PC-9 (cell line): ENCODE results near the gene AQP12B. TPM values are rescaled to one million over a fixed set of nuclear protein-coding genes. Genes with fewer than 3 reads are reported as not detected.

Source experiments
- BruUV-seq: library from RNA; stranded (reverse); fragments of 400-500 nt; replicated peaks from 2 replicates; lab custom pipeline; 2021; lab: Mats Ljungman, UMichigan
- CTCF ChIA-PET: fragments of 300-600 bp; sonication (Branson Sonifier 250); formaldehyde crosslinking; loops from one replicate; lab custom pipeline; 2022; ENCODE audit warnings: antibody characterized with exemption; lab: Charles Lee
- POLR2A ChIA-PET: fragments of 300-600 bp; sonication (Branson Sonifier 250); formaldehyde crosslinking; loops from one replicate; lab custom pipeline; 2022; ENCODE audit warnings: antibody characterized with exemption; ENCODE audit not compliant: unreplicated experiment; lab: Charles Lee
- DNase-seq, 2 experiments: peaks; one replicate each; pipeline versions ENCODE4 v3.0.0 to v3.0.0-alpha.2; 2015 to 2022; ENCODE audit warnings: mixed read lengths in 1 of 2
- H2AFZ ChIP-seq: fragments of 200-600 bp; sonication (generic); 2 replicates; pipeline ENCODE4 v1.8.1; 2017; ENCODE audit warnings: antibody characterized with exemption
- H3F3A ChIP-seq: fragments of 200-600 bp; sonication (generic); 2 replicates; pipeline ENCODE4 v1.8.1; 2017; ENCODE audit warnings: antibody characterized with exemption, mild to moderate bottlenecking, low read depth; ENCODE audit not compliant: insufficient read depth
- H3K27ac ChIP-seq: fragments of 200-600 bp; sonication (generic); 2 replicates; pipeline ENCODE4 v1.6.1; 2016; ENCODE audit warnings: mixed run types
- H3K27me3 ChIP-seq: fragments of 200-600 bp; sonication (generic); 2 replicates; pipeline ENCODE4 v1.6.1; 2016; ENCODE audit warnings: low read depth, mixed run types; ENCODE audit not compliant: insufficient read depth
- H3K36me3 ChIP-seq: fragments of 200-600 bp; sonication (generic); 2 replicates; pipeline ENCODE4 v1.6.1; 2016; ENCODE audit warnings: low read depth, mixed run types
- H3K4me1 ChIP-seq: fragments of 200-600 bp; sonication (generic); replicated peaks from 2 replicates; pipeline ENCODE4 v1.6.1; 2016; ENCODE audit warnings: mixed run types; ENCODE audit not compliant: insufficient read depth
- H3K4me2 ChIP-seq: fragments of 200-600 bp; sonication (generic); 2 replicates; pipeline ENCODE4 v1.6.1; 2017; ENCODE audit warnings: mixed run types
- H3K4me3 ChIP-seq: fragments of 200-600 bp; sonication (generic); 2 replicates; pipeline ENCODE4 v1.6.1; 2016; ENCODE audit warnings: mixed run types
- H3K79me2 ChIP-seq: fragments of 200-600 bp; sonication (generic); 2 replicates; pipeline ENCODE4 v1.6.1; 2017; ENCODE audit warnings: low read depth, mixed run types
- H3K9me2 ChIP-seq: fragments of 200-600 bp; sonication (generic); 2 replicates; pipeline ENCODE4 v1.8.1; 2017; ENCODE audit warnings: mild to moderate bottlenecking; ENCODE audit not compliant: insufficient read depth
- H3K9me3 ChIP-seq: fragments of 200-600 bp; sonication (generic); 2 replicates; pipeline ENCODE4 v1.8.1; 2016; ENCODE audit warnings: low read depth; ENCODE audit not compliant: insufficient read depth
- H4K20me1 ChIP-seq: fragments of 200-600 bp; sonication (generic); 2 replicates; pipeline ENCODE4 v1.8.1; 2017; ENCODE audit not compliant: insufficient read depth
- EZH2 ChIP-seq: fragments of 200-600 bp; sonication (generic); IDR thresholded peaks from 2 replicates; pipeline ENCODE4 v1.8.0; 2017; ENCODE audit warnings: antibody characterized with exemption, low read depth
- intact Hi-C: fragments of 100-400 bp; cut with micrococcal nuclease; formaldehyde crosslinking; loops from one replicate; pipeline ENCODE4 v1.10.0; 2022; ENCODE audit not compliant: unreplicated experiment
- total RNA-seq: library from RNA; stranded (reverse); gene quantifications from 2 replicates; pipeline ENCODE4 v1.2.3, GENCODE V29; 2021
- TF ChIP-seq, protein P1 (sequence below): fragments of 200-600 bp; sonication (generic); conservative IDR thresholded peaks from 2 replicates; pipeline ENCODE4 v1.6.1; 2017; ENCODE audit warnings: mixed run types, antibody characterized with exemption, mild to moderate bottlenecking, moderate library complexity

AQP12B gene
- total RNA-seq, 1 experiment from 2014 or later: not detected

GRCh38 chr2:240727913-240728312 is 45.2 kb upstream of the AQP12B start:
- Histone ChIP-seq H3K27me3 (peaks cover 88% of the 10 kb centered on the region), H3F3A (no peaks in the 10 kb centered on the region), H3K79me2 (no peaks in the 10 kb centered on the region), H3K4me2 (no peak overlapping the region), H2AFZ (no peak overlapping the region), H3K36me3 (no peaks in the 10 kb centered on the region), H3K9me2 (no peaks in the 10 kb centered on the region), H3K9me3 (no peaks in the 10 kb centered on the region), H3K4me3 (no peak overlapping the region), H3K27ac (no peak overlapping the region), H3K4me1 (no peaks in the 10 kb centered on the region), H4K20me1 (peaks cover 4% of the 10 kb centered on the region; the same call in 1 of the 2 replicates)
- CTCF ChIA-PET: interaction anchor here (0.6 kb wide), 1 partner anchor 292 kb away, joined by 5 read pairs; no protein-coding TSS in a partner anchor
- DNase-seq: no peak
- BruUV-seq: no TSS peak
- intact Hi-C loops: no loop called here
- TF ChIP-seq EZH2: no peak
- TF ChIP-seq, protein P1, sequence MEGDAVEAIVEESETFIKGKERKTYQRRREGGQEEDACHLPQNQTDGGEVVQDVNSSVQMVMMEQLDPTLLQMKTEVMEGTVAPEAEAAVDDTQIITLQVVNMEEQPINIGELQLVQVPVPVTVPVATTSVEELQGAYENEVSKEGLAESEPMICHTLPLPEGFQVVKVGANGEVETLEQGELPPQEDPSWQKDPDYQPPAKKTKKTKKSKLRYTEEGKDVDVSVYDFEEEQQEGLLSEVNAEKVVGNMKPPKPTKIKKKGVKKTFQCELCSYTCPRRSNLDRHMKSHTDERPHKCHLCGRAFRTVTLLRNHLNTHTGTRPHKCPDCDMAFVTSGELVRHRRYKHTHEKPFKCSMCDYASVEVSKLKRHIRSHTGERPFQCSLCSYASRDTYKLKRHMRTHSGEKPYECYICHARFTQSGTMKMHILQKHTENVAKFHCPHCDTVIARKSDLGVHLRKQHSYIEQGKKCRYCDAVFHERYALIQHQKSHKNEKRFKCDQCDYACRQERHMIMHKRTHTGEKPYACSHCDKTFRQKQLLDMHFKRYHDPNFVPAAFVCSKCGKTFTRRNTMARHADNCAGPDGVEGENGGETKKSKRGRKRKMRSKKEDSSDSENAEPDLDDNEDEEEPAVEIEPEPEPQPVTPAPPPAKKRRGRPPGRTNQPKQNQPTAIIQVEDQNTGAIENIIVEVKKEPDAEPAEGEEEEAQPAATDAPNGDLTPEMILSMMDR: no peak
- POLR2A ChIA-PET: no interaction called here

DNA sequence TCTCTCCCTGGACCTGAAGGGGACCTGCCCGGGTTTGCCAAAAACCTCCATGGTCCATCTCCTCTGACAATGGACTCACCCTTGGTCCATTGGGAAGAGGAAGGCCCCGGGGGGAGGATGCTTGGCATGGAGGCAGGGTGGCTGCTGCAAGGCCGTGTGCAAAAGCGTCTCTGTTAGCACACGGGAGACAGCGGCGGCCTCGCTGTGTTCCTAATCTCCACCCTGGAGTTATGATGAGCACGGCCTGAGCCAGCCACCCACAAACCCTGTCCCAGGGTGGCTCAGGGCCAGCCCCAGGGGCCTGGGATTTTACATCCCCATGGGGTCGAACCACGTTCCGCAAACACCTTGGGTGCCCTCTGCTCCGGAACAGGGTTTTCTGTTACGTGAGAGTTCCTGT is 44.8 kb upstream of the AQP12B start:
- H4K20me1 ChIP-seq: peaks cover 4% of the 10 kb centered on the region; the same call in 1 of the 2 replicates
- H2AFZ ChIP-seq: no peak overlapping the region
- H3K9me2 ChIP-seq: no peaks in the 10 kb centered on the region
- TF ChIP-seq, protein P1: no peak
- TF ChIP-seq EZH2: no peak
- no peaks in the 10 kb centered on the region for H3K36me3 ChIP-seq
- H3K4me2 ChIP-seq: no peak overlapping the region
- peaks cover 92% of the 10 kb centered on the region for H3K27me3 ChIP-seq
- H3K27ac ChIP-seq: no peak overlapping the region
- no peaks in the 10 kb centered on the region for H3K9me3 ChIP-seq
- no peaks in the 10 kb centered on the region for H3F3A ChIP-seq
- DNase-seq: no peak
- H3K4me1 ChIP-seq: no peaks in the 10 kb centered on the region
- ChIA-PET POLR2A (no interaction called here), CTCF (no interaction called here)
- H3K79me2 ChIP-seq: no peaks in the 10 kb centered on the region
- H3K4me3 ChIP-seq: no peak overlapping the region
- BruUV-seq: no TSS peak
- intact Hi-C loops: no loop called here

DNA sequence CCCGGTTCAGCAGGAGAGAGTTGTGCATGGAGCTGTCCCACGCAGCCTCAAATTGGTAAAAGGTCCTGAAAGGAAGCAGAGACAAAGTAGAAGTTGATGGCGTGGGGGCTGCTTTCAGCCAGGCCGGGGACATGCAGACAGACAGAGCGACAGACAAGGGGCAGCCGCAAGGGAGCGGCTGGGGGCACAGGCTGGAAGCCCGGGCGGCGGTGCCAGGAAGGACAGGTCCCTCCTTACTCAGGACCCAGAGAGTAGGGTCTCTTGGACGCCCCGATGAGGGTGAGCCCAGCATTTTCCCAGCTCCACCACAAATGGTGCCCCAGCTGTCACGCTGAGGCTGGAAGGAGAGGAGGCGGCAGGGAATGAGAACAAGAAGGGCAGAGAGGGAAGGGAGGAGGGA is 44.2 kb upstream of the AQP12B start:
- Histone ChIP-seq H3K4me2 (no peak overlapping the region), H3K27ac (no peak overlapping the region), H3K36me3 (no peaks in the 10 kb centered on the region), H3K9me3 (no peaks in the 10 kb centered on the region), H3F3A (no peaks in the 10 kb centered on the region), H3K79me2 (no peaks in the 10 kb centered on the region), H3K4me1 (no peaks in the 10 kb centered on the region), H3K27me3 (peaks cover 98% of the 10 kb centered on the region), H3K9me2 (no peaks in the 10 kb centered on the region), H4K20me1 (peaks cover 4% of the 10 kb centered on the region; the same call in 1 of the 2 replicates), H2AFZ (no peak overlapping the region), H3K4me3 (no peak overlapping the region)
- intact Hi-C loops: no loop called here
- no peak for TF ChIP-seq EZH2
- TF ChIP-seq, protein P1: no peak
- BruUV-seq: no TSS peak
- no peak for DNase-seq
- ChIA-PET POLR2A (no interaction called here), CTCF (no interaction called here)
